Measurements from ENCODE around the gene GLDN.

Gene GLDN
- 0 reads per million in 2 donors for total RNA-seq

DNA sequence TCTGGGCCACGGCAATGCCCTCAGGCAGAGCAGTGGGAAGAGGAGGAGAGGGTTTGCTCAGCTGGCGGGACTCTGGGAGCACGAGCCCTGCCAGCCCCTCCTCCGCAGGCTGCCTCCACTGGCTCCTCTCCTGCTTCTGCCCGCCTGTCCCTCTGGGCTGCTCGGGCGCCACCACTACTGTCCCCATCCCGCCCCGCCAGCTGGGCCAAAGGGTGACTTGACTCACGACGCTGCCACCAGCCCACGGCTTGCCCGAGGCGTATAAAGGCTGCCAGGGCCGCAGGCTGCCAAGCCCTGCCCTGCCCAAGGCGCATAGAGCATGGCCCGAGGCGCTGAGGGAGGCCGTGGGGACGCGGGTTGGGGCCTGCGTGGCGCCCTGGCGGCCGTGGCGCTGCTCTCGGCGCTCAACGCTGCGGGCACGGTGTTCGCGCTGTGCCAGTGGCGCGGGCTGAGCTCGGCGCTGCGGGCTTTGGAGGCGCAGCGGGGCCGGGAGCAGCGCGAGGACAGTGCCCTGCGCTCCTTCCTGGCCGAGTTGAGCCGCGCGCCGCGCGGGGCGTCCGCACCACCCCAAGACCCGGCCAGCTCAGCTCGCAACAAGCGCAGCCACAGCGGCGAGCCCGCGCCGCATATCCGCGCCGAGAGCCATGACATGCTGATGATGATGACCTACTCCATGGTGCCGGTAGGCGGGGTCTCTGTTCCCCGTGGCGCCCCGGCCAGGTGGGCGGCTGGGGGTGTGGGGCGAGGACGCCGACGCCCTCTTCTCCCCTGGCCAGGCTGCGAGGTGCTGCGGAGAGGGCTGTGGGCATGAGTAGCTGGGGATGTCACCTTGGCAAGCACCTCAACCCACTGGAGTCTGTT lies at the start of gene GLDN:
Gene GLDN, plus strand, starts transcription at position 290 of the 861 bp plus-strand sequence. Its CDS starts 30 bp downstream, at position 320.
- no peak for DNase-seq

DNA sequence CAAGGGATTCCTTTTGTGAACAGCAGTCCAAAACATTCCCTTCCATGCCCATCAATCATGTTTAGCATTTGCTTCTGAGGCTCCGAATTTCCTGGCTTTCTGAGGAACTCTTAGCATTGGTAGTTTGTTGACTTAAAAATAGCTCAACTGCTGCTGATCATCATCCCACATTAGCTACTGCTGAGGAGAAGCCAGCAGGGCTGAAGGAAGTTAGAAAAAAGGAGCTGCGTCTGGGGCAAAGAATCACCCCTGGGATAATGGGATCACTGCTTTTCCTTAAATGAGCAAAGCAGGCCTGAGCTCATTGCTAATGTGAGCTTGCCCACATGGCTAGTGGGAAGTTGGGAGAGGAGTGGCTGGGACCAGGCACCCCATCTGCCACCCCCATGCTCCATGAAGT lies 42.8 kb upstream of the GLDN start:
- DNase-seq: no peak

DNA sequence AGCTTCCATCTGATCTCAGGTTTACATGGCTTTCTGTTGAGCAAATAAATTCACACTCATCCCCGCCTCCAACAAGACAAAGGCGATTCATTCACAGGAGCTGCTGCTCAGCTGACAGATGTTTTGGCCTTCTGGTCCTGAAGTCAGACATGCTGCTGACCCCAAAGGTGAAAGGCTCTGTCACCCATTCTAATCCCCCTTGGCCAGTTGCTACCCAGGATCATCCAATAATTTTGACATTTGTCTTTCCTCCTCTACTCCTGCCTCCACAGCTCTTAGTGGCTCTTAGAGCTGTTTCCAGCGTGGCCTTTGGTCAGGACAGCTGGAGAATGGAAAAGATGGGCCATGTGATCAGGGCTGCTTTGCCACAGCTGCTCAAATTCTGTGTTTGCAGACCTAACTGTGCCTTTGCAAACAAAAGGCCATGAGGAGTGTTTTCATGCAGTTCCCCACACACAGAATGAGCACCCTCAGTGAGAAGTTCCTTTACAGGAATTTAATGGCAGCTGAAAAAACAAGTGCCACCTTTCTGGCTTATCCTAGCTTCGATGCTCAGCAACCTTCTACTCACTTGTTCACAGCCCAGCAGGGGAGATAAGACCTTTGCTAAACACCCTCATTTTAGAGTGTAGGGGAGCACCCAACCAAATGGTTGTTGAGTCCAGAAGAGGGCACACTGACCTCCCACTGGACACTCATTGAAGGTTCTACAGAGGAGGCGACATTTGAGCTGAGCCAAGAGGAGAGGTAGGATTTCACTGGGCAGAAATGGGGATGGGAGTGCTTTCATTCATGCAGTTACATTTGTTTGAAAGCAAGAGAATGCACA lies 42.1 kb upstream of the GLDN start:
- no peak for DNase-seq

DNA sequence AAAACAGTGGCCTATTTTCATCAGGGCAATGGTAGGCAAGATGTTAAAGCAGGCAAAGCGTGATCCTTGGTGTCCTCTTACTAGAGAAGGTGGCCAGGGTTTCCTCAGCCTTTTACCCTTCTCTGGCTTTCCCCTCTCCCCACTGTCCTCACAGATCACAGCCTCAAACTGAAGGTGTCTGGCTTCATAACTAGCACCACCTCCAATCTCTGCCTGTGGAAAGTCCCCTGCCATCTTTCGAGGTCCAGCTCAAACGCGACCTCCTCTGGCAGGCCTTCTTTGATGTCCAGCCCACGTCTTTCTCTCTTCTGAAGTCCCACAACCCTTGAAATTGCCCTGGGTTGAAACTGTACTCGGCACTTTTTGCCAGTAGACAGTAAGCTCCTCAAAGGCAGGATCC lies 39.0 kb upstream of the GLDN start:
- DNase-seq: no peak

DNA sequence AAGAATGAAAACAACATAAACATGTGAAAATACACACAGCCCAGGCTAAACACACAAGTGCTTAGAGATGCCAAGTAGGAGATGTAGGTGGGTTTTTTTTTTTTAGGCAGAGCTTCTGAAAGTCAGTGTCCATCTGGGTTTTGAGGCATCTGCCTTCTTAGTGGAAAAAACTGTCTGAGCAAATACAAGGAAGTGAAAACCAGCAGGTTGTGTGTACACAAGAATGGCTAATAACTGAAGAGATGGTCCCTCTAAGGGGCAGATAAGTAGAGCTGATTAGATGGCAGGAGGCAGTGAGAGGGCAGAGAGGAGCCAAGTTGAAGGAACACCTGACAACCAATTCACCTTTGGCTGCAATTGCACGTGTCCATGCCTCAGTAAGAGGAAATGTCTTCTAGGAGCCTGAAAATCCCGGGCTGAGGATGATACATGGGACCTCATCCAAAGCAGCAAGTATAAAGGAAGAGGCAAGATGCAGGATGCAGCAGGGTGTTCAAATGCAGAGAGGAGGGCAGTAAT lies 37.9 kb upstream of the GLDN start:
- no peak for DNase-seq

DNA sequence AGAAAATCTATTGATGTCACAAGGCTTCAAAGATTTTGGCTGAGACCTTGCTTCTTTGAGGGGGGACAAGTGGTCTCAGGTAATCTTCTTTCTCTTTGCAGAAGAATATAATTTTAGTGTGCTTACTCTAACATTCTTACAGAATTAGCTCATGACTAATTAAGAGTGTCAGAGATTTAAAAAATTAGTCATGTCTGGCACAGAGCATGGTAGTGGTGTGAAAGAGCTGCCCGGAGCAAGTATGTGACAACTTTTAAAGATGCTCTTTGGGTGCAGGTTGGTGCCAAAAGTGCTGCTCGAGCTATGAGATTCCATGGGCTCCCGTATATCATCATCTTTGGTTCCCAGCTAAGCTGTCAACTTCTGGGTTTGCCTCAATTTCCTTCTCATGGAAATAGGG lies 34.1 kb upstream of the GLDN start:
- DNase-seq: no peak

DNA sequence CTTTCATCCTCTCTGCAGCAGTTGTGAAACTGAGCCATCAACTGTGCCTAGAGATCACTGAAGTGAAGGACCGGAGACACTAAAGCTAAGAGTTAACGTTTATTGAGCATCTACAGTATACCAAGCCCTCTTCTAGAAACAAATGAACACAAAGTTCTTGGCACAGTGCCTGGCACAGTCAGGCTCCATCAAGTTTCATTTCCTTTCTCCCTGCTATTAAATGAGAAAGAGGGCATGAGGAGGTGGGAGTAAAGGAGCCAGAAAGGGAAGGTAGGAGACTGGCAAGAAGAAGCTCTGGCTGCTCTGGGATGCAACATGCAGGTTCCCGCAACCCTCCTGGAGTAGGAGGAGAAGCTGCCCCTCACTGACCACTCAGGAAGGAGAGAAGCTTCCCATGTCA lies 33.6 kb upstream of the GLDN start:
- DNase-seq: no peak

DNA sequence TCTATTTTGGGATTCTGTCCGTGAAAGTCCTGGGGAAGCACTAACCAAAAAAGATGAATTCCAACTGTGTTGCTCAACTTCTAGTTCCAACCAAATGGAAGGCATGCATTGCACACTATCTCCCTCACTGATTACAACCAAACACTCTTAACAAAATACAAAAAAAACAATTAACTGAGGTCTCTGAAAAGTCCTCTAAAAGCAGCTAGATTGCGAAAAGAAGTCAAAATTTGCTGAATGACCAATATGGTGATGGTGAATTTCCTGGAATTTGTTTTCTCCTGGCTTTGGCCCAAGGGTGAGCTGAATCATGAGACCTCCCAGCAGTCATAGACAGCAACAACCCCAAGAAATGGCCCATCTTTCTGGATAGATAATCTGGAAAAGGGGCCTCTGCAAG lies 31.4 kb upstream of the GLDN start:
- DNase-seq: no peak

DNA sequence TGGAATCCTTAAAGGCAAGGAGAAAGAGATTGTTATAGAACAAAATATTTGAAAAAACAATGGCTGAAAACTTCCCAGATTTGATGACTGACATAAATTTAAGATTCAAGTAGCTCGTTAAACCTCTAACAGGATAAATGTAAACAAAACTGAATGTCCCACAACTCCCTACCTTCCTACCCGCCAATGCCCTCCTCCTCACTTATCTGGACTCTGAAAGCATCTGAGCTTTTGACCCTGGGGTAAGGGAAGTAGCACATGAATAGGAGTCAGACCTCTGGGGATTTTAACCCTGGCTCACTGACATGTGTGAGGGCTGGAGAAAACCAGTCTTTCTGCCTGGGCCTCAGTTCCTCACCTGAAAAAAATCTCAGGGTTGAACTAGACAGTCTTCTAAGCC lies 29.9 kb upstream of the GLDN start:
- DNase-seq: no peak

DNA sequence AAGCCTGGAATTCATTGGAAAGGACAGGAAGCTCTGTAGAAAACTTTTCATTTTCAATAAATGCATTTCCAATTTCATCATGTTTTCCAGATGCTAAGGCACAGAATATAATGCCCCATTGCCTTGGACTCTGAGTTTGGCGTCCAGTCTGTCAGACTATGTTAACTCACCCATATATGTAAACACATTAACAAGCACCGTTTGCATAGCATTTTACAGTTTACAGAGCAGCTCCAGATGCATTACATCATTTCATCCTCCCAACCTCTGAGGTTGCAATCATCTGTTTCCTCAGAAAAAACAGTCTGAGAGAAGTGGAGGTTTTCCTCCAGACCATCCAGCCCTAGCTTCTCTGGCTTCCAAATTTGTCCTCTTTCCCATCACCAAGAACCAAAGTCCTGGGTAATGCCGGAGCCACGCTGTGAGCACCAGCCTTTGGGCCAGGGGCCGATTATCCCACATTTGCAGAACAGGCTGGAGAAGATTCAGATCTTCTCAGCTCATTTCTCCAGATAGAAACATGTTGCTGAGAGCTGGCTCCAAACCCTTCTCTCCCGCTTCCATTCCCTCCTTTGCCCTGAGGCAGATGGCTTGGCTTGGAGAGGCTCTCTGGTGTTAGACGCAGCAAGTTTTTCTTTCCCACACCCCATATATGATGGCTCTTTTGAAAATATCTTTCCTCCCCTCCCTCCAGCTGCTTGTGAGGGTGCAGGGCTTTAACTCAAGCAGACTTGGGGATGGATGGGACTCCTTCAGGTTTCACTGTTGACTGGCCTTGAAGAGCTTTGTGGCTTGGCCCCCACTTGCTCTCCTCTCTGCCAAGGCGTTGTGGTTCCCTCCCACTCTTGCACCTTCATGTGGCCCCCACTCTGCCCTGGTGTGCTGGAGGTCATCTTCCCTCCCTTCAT lies 29.0 kb upstream of the GLDN start:
- DNase-seq: no peak

DNA sequence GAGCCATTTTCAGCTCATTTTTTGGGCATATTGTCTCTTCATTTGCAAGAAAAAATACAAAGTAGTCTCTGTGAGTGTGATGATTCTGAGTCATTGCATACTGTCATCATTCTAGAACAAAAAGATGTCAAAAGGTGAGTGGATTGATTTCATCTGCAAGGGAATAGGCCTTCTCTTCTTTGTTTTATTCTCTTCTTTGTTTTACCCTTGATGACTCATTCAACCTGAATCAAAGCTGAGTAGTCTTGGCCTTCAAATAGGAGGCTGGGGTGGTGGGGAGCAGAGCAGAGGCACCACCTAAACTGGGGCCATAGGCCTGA lies 28.4 kb upstream of the GLDN start:
- no peak for DNase-seq

DNA sequence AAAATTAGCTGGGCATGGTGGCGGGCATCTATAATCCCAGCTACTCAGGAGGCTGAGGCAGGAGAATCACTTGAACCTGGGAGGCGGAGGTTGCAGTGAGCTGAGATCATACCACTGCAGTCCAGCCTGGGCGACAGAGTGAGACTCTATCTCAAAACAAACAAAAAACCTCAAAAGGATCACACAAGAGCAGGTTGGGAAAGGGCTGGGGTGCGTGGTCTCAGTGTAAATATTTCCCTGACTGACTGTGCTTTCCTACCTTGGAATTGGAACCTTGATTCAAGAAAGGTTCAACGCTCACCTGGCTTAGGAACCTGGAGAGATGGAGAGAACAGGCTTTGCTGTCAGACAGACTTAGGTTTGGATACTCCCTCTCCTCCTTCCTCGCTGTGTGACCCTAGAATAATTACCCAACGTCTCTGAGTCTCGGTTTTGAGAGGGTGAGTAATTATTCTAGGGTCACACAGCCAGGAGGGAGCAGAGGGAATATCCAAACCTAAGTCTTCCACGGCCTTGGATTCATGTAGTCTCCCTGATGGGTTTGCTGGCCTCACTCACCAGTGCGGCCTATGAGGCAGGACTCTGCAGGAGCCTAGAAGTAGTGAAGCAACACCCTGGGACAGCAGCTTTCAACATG lies 27.7 kb upstream of the GLDN start:
- DNase-seq: no peak

DNA sequence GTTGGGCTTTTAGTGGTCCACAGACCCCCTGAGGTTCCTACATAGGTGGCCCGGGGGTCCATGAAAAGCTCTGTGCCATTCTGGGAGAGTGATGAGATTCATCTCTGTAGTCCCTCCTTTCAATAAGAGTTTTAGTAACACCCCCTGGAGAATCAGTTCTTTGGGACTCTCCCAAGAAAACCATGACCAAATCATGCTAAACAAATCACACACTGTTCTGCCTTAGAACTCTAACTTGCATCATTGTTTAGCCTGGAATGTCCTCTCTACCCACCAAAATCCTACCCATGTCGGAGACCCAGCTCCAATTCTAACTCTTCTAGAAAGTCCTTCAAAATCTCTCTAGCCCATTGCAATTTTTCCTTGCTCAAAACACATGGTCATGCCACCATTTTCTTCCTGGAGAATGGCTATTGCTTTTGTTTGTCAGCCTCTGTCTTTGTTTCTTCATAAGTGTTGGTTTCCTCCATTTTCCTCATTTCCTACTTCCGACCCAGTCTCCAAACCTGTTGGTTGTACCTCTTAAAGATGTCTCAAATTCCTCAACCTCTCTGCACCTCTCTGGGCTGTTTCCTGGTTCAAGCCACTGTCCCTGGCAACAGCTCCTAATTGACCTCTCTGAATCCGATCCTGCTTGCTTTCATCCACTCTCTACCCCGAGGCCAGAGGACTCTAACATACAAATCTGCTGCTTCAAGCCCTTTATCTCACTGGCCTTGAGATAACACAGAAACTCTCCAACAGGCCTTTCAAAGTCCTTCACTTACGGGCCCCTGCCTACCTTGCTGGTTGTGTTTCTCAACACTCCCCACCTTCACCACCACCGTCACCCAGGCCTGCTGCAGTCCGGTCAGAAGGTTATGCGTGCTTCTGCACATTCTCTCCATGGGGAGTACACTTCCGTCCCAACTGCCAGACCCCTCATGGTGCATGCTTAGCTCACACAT lies 26.8 kb upstream of the GLDN start:
- DNase-seq: no peak

DNA sequence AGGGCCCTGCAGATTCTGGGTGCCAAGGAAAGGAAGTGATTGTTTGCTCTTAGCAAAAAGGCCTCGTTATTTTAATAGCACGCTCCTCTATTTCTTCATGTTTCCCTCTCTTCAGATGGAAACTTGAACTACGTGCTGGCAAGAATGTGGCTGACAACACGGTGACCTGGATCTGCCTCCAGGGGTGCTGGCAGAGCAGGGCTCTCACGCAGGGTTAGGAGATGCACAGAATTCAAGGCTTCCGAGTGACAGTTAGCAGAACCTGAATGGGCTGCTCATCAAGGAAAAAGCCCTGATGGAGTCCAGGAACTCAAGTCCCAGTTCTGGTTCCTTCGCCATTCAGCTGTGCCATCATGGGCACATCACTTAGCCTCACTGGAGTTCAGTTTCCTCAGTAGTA lies 25.7 kb upstream of the GLDN start:
- no peak for DNase-seq

DNA sequence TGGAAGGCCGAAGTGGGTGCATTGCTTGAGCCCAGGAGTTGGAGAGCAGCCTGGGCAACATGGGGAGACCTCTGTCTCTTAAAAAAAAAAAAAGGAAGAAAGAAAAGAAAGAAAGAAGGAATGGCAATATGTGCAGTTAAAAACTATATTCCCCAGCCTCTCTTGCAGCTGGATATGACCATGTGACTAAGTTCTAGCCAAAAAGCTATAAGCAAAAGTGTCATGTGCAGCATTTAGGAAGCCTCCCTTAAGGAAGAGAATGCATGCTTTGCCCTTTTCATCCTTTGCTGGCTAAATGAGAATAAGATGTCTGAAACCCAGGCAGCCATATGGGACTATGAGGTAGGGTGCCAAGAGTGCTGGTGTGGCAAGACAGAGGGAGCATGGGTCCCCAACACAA lies 24.8 kb upstream of the GLDN start:
- no peak for DNase-seq

DNA sequence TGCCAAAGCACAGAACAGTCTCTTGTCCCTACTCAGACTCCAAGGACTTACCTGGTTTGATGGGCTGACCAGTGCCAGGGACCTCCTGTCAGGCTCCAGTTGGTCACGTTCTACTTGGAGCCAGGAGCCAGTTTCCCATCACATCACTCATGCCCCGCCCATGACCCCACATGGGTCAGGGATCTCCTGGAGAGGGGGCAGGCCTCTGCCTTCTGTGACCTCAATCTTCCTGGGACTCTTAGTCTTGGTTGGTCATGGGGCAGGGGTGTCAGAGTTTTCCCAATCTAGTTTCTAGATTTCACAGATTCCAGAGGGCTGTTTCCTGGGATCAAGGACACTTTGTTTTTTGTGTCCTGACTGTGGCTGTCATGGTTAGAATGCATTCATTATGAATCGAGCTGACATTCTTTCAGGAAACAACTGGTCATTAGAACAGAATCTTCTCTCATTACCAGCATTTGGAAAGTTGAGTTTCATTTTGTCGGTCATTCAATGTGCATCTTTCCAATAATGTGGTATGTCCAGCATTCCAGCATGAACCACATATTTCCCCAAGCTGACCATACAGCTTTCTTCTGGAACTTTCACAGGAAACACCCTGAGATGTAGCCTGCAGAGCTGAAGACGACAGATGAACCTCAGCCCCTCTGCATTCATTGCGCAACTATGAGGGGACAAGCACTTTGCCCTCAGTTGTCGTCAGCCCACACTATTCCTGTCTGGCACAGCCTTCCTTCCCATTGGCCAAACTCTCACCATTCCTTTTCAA lies 22.9 kb upstream of the GLDN start:
- no peak for DNase-seq

DNA sequence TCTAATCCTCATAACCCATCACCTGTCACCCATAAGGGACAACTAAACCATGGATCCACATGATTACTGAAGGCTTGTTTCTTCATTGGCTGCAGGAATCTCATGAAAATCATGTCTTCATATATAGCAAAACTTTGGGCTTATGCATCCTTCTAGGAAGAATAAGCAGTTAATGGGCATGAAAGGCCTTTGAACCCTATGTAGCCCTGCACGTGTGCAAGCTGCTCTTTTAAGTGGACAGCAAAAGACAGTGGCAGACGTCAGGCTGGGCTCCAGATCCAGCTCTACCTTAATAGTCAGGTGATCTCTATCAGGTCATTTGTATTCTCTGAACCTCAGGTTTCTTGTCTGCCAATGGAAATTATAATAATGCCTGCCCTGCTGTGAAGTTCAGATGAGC lies 21.9 kb upstream of the GLDN start:
- DNase-seq: no peak

DNA sequence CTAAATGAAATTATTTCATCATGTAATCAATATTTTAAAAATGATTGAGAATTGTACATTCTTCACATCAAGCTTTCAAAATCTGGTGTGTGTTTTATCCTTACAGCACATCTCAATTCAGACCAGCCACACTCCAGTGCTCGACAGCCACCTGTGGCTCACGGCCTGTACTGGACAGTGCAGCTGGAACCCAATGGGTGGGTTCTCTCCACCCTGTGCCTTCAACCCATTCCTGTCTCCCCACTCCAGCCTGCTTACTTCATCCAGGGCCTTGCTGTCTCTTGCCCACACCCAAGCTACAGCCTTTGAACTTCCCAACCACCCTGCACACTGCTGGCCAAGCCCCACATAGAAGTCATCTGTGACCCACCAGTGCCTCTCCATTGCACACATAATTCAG lies 20.6 kb upstream of the GLDN start:
- DNase-seq: no peak

DNA sequence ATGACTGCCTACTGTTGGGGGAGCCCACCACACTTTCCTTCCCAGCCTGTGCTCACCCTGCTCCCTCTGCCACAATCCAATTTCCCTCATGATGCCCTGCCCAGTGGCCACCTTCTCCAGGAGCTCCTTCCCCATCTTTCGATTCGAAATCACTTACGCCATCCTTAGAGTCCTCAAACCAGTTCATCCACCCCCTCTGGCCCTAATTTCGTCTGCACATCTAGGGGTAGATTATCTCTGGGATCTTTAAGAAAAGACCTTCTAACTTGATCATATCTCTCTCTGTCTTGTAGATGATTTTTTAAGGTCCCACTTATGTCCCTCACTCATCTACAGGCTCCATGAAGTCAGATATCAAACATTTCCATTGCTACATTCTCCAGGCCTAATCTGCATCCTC lies 20.1 kb upstream of the GLDN start:
- DNase-seq: no peak

DNA sequence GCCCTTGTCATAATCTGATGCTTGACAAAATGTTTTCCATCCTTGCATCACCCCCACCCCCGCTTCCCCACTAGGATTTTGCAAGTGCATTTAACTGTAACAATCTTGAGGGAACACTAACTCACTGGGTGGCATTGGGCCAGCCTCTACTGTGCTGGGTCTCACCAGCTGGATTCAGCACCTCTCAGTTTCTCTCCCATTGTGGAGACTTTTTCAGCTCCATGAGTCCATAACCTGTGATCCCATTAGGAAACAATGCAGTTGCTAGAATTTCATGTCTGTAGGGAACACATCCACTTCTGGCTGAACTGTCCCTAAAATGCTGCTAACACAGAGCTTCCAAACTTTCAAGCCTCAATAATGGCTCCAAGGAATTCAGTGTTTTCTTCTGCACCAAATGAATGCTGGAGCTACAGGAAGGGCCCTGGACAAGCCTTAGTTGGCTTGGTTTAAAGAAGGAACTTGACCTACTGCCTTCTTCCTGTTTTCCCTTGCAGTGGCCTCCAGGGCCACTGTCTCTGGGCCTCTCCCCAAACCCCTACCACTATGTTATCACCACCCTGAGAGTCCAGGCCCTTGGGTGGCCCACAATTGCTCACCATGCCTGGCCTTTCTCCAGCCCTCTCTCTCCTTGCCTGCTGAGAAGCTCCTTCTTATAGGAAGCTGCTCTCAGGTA lies 18.7 kb upstream of the GLDN start:
- DNase-seq: no peak

Measured in T-helper 9 cell (primary cell).